ENCODE data around the gene SMIM26.
"Not testable (repeated sequence)": the region's sequence is repeated elsewhere in the genome, so short reads cannot be mapped to it uniquely, and the experiment has no call there.

Gene SMIM26, protein sequence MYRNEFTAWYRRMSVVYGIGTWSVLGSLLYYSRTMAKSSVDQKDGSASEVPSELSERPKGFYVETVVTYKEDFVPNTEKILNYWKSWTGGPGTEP

DNA sequence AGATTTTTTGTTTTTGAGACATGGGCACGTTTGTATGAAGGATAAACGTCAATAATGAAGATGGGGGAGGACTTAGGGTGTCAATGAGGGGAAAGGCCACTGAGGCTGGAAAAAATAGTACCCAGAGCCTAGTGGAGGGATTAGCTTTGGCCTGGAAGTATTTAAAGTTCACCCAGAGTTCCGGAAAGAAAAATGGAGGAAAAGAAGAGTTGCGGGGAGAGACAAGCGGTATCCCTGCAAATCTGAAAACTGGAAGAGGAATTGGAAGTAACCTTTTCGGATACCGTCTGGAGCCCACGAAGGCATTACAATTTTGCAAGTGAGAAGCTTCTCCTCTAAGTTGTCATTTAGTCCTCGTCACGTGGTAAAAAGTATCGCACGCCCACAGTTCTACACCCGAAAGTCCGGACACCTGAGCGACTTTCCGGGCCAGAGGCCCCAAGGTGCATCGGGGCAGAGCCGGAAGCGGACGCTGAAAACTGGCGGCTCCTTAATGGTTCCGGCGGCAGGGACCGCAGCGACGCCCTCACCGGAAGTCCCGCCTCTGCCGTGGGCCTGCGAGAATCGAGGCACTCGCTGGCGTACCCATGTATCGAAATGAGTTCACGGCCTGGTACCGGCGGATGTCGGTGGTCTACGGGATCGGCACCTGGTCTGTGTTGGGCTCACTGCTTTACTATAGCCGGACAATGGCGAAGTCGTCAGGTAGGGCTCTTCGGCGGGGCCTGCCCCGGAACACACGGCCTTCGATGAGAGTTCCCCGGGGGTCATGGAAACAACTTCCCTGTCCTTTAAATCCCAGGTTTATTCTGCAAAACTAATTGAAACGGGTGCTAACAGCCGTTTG is at the start of gene SMIM26:
Gene SMIM26 (plus strand): TSS at position 541 of the 847 bp plus-strand sequence. CDS start 47 bp downstream, at position 588.
- DNase-seq, result peak; percentile 94

DNA sequence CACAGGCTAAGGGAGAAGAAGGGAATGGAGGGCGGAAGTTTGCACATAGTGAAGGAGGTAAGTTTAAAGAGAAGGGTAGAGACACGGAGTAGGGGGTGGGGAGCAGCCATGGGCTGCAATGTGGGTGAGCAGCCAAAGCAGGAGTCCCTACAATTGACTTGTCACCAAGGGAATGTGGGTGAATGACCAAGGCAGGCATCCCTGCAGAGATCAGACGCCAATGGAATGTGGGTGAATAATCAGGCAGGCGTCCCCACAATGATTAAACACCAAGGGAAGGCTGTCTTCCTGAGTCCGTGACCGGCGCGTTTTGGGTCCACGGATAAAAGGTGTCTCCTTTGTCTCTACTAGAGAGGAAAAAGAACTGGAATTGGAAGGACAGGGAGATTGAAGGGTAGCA is 45.2 kb upstream of the SMIM26 start:
- not testable (repeated sequence) for DNase-seq

DNA sequence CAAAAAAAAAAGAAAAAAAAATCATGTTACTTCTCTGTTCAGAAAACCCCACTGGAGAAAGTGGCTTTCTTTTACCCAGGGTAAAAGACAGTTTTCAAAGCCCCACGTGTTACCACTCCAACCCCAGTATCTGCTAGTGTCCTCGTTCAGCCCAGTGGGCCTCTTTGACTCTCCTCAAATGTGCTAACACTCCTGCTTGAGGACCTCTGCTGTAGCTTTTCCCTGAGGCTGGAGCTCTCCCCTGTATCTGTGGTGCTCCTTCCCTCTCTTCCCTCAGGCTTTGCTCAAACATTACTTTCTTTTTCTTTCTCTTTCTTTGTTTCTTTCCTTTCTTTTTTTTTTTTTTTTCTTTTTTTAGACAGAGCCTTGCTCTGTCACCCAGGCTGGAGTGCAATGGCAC is 44.2 kb upstream of the SMIM26 start:
- DNase-seq, result no peak

DNA sequence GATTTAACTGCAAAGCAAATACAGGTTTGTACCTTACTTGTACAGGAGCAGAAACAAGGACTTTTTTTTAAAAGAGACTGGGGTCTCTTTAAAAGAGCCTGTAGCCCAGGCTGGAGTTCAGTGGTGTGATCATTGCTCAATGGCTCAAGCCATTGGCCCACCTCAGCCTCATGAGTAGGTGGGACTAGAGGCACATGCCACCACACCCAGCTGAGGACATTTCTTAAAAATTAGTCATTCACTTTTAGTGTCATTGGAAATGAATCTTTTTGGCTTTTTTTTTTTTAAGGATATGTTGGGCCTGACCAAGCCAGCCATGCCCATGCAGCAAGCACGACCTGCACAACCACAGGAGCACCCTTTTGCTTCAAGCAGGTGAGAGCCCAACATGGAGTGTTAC is 42.6 kb upstream of the SMIM26 start:
- no peak for DNase-seq

DNA sequence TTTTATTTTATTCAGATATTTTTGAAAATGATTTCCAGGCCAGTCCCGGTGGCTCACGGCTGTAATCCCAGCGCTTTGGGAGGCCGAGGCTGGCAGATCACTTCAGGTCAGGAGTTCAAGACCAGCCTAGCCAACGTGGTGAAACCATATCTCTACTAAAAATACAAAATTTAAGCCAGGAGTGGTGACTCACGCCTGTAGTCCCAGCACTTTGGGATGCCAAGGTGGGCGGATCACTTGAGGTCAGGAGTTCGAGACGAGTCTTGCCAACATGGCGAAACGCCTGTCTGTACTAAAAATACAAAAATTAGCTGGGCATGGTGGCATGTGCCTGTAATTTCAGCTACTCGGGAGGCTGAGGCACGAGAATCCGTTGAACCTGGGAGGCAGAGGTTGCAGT is 40.5 kb upstream of the SMIM26 start:
- DNase-seq, result not testable (repeated sequence)

- no peak for DNase-seq
These were observed 39.9 kb upstream of the SMIM26 start for GRCh38 chr20:18527339-18527738.

- DNase-seq, result no peak
These were observed 39.4 kb upstream of the SMIM26 start for GRCh38 chr20:18527836-18528235.

- no peak for DNase-seq
These were observed 38.2 kb upstream of the SMIM26 start for GRCh38 chr20:18529041-18529440.

DNA sequence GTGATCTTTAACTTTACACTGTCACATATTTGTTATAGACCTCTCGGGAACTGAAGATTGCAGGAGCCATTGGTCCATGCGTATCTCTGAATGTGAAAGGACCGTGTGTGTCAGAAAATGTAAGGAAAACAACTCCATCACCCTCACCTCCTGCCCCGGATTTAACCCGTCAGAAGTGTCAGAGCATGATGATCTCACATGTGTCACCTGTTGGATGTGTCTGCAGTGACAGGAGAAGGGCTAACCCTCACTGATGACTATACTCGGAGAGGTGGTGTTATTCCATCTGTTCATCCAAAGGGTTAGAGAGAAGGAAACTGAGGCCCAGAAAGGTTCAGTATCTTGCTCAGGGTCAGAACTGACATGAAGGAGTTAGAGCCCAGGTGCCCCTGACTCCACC is 34.6 kb upstream of the SMIM26 start:
- no peak for DNase-seq

- DNase-seq, result no peak
These were observed 33.7 kb upstream of the SMIM26 start for GRCh38 chr20:18533491-18533890.

DNA sequence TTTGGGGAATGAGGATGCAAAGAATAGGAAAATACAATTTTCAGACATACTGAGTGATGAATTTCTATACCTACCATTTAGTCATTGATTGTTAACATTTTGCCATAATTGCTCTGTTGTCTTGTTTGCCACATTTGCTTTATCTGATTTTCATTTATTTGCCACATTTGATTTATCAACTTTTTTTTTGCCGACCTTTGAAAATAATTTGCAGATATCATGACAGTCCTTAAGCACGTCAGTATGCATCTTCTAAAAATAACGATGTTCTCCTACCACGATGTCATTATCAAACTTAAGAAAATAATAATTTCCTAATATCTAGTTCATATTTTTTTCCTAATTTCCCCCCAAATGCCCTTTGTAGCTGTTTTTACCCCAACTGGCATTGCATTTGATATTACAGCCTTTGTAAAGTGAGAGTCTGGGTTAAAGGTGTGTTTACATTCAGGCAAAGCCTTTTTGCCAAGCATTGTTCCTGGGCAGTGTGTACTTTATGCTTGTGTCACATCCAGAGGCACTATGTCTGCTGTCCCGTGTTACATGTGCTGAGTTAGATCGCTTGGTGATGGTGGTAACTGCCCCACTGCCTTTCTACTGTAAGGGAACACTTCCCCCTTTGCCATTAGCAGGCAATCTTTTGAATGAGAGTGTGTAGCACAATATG is 33.1 kb upstream of the SMIM26 start:
- DNase-seq, result no peak

- no peak for DNase-seq
These were observed 29.6 kb upstream of the SMIM26 start for GRCh38 chr20:18537651-18538050.

GRCh38 chr20:18541741-18542140 is 25.5 kb upstream of the SMIM26 start:
- no peak for DNase-seq

DNA sequence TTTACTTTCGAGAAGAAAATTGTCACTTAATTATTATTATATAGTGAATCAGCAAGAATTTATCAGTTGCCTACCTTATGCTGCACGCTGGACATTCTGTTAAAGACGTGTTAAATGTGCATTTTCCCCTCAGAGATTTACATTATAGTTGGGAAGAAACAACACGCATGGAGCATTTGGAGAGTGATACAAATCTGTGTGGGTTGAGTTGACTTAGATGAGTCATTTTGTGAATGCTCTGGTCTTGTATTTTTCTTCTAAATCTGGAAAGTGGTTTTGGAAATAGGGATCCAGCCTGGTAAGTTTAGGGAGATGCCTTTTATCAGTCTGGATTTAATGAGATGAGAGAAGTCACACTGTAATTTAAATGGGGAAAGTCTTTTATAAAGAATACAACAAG is 24.0 kb upstream of the SMIM26 start:
- DNase-seq, result no peak

DNA sequence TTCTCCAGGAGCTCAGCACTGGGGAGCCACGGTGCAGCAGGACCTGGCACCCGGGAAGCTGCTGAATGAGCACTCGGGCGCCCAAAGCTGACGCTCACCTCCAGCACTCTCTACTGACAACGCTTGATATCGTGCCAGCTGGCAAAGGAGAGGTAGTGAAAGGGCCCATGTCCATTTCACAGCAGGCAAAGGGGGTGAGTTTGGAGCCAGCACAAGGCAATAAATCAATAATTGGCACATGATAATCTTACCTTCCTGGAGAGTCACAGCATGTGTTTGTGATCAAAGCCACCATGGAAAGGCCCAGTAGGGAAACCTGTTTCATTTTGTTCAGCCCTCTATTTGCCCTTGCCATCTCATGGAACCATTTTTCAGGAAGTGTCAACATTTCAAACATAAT is 23.3 kb upstream of the SMIM26 start:
- peak; percentile 88 for DNase-seq

GRCh38 chr20:18545566-18545965 is 21.7 kb upstream of the SMIM26 start:
- DNase-seq, result no peak

GRCh38 chr20:18548465-18548864 is 18.8 kb upstream of the SMIM26 start:
- no peak for DNase-seq

DNA sequence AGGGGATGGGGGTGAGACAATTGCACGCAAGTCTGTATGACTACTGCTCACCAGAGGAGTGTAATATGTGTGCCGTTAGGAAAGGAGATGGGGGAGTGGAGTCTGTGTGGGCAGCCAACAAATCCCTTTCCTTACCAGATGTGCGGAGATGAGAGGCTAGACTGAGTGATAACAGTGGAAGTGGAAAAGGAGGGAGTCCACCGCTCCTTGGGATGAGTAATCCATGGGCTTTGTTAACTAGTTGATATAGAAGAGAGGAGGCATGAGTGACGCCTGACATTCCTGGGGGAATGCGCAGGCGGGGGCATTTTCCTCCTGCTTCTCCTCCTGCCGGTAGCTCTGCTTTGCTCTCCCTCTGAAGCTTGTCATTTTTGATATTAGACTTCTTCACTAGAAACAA is 13.5 kb upstream of the SMIM26 start:
- DNase-seq, result no peak

- no peak for DNase-seq
These were observed 483 bp downstream of the SMIM26 start for GRCh38 chr20:18567739-18568091.

GRCh38 chr20:18571009-18571408 is 3.8 kb downstream of the SMIM26 start:
- no peak for DNase-seq

DNA sequence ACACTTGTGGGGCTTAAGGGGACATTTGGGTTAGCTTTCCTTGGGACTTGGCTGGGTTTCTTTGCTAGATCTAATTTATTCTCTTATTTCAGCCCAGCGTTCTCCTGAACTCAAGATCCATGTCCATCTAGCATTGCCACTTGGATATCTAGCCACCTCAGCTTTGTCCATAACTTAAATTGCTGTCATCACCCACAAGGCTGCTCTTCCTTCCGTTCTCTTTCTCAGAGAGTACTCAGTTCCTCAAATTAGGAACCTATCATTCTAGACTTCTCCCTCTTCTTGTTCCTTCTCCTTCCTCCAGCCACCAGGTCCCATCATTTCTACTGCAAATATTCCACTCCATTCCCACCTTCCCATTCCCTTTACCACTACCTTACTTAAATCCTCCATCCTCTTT is 4.3 kb downstream of the SMIM26 start:
- no peak for DNase-seq

GRCh38 chr20:18577942-18578341 is 10.7 kb downstream of the SMIM26 start:
- no peak for DNase-seq

GRCh38 chr20:18578581-18578980 is 11.3 kb downstream of the SMIM26 start:
- DNase-seq, result no peak

GRCh38 chr20:18580012-18580411 is 12.8 kb downstream of the SMIM26 start:
- no peak for DNase-seq
